ENCODE data around the gene KLHL40.

Gene KLHL40, protein sequence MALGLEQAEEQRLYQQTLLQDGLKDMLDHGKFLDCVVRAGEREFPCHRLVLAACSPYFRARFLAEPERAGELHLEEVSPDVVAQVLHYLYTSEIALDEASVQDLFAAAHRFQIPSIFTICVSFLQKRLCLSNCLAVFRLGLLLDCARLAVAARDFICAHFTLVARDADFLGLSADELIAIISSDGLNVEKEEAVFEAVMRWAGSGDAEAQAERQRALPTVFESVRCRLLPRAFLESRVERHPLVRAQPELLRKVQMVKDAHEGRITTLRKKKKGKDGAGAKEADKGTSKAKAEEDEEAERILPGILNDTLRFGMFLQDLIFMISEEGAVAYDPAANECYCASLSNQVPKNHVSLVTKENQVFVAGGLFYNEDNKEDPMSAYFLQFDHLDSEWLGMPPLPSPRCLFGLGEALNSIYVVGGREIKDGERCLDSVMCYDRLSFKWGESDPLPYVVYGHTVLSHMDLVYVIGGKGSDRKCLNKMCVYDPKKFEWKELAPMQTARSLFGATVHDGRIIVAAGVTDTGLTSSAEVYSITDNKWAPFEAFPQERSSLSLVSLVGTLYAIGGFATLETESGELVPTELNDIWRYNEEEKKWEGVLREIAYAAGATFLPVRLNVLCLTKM

GRCh38 chr3:42685363-42685881 is at the start of gene KLHL40:
Gene KLHL40 (plus strand): TSS chr3:42685537. CDS start chr3:42685619, 82 bp downstream.
- no peak for DNase-seq

DNA sequence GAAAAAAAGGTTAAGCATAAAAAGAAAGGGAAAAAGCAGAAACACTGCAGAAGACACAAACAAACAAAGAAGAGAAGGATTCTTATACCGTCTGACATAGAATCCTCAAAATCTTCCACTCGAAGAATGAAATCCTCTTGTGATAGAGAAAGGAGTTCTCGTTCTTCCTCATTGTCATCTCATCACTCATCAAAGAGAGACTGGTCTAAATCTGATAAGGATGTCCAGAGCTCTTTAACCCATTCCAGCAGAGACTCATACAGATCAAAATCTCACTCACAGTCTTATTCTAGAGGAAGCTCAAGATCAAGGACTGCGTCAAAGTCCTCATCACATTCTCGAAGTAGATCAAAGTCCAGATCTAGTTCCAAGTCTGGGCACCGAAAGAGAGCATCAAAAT is 48.3 kb upstream of the KLHL40 start:
- no peak for DNase-seq

DNA sequence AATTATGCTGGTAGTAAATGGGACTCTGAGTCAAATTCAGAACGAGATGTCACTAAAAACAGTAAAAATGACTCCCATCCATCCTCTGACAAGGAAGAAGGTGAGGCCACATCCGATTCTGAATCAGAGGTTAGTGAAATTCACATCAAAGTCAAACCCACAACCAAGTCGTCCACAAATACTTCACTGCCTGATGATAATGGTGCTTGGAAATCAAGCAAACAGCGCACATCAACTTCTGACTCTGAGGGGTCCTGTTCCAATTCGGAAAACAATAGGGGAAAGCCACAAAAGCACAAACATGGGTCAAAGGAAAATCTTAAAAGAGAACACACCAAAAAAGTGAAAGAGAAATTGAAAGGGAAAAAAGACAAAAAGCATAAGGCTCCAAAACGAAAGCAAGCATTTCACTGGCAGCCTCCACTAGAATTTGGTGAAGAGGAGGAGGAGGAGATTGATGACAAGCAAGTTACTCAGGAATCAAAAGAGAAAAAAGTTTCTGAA is 46.9 kb upstream of the KLHL40 start:
- DNase-seq = peak; percentile 71

GRCh38 chr3:42639192-42639591 is 46.1 kb upstream of the KLHL40 start:
- peak; percentile 26 for DNase-seq

- DNase-seq = no peak
Measured at GRCh38 chr3:42640129-42640528, 45.2 kb upstream of the KLHL40 start.

DNA sequence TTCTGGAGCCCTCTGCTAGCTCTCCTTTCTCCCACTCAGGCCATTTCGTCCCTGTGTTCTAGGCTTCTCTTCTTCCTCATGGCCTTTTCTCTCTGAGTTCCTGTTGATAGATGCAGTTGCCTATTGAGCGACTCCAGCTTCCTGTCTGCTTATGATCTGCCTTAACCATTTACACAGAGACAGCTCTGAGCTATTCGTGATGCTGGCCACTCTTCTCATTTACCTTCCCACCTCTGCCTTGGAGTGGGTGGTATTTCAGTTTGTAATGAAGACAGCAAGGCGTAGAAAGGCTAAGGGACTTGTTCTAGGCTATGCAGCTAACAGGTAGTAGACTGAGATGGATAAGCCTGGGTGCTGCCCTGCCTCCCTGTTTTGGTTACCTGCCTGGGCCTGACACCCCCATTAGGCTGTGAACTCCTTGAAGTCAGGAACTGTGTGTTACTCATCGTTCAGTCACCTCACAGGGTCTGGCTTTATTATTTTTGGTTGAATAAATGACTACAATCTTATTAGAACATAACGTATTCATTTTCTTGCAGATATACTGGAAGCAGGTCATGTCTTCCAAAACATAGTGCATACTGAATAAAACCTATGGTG is 44.5 kb upstream of the KLHL40 start:
- DNase-seq = no peak

- no peak for DNase-seq
Measured at GRCh38 chr3:42647821-42648459, 37.4 kb upstream of the KLHL40 start.

DNA sequence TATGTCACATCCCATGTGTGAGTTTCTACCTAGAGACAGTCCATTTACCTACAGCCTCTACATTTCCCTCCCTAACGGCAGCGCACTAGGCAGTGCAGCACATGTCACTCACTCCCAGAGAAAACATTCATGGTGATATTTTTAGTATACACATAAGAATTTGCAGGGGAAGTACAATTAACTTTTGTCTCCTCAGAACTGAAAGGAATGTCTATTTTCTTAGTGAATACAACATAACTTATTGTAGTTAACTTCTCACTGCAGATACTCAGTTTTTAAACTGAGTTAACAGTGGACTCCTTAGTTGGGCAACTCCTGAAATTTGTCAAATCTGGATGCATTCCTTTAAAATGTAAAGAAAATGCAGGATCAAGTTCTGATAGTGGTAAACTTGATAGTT is 36.3 kb upstream of the KLHL40 start:
- no peak for DNase-seq

GRCh38 chr3:42649783-42650182 is 35.6 kb upstream of the KLHL40 start:
- DNase-seq = no peak

- no peak for DNase-seq
Measured at GRCh38 chr3:42651248-42652091, 33.9 kb upstream of the KLHL40 start.

GRCh38 chr3:42652251-42652610 is 33.1 kb upstream of the KLHL40 start:
- DNase-seq = no peak

GRCh38 chr3:42652611-42653302 is 32.6 kb upstream of the KLHL40 start:
- no peak for DNase-seq

- DNase-seq = no peak
Measured at GRCh38 chr3:42653303-42653559, 32.1 kb upstream of the KLHL40 start.

DNA sequence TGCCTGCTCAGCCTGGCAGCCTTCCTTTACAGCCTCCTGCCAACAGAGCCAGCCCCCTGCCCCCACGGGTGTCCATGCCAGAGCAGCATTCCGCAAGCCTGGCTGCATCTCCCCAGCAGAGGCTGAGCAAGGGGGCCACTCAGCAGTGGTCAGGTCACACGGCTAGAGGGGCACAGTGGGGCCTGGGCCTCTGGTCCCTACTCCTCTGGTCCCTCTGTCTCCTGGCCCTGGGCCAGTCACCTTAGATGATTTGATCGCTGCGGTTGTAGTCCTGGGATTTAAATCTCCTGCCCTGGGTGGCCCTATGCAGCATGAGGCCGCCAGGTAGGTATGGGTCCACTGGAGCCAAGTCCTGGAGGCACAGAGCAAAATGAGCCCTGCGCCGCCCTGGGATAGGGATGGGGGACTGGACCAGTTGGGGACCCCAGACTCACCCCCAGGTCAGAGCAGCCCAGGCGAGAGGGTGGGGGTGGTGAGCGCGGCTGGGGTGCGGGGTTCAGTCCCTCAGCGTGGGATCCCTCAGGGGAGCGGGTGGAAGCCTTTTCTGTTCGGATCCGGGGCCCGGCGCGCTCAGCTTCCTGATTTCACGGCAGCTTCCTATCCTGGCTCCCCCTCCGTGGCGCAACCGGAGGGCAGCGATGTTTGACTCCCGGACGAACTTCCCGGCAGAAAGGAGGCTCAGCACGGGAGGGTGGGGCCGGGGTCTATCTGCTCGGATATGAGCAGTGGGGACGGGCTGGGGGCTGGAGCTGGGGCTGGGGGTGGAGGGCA is 31.6 kb upstream of the KLHL40 start, which contains the start of gene ZBTB47:
ZBTB47 (plus strand) TSS at position 138 of the 771 bp plus-strand sequence. CDS start 4,659 bp downstream, outside the sequence.
- DNase-seq = no peak

- DNase-seq = no peak
Measured at GRCh38 chr3:42654331-42655201, 30.8 kb upstream of the KLHL40 start.

DNA sequence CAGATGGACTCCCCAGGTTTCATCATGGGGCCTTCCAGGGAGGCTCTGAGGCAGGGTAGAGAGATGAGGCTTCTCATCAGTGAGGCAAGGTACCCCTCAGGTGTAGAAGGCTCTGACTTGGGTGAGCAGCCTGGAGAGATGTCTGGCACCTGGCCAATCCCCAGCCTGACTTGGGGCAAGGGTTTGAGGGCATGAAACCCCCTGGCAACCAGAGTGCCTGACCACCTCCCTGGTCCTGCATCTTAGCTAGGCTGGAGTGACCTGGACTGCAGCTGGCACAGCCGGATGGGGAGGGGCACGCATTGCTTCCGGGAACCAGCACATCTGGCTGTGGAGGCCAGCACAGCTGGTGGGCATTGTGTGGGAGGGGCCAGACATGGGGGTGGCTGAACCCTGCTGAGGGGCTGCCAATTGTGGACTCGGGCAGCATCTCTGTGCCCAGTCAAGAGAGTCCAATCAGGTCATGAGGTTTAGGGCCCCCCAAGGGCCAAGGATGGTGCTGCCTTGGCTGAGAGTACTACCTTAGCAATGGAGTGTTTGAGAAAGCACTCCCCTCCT is 29.9 kb upstream of the KLHL40 start:
- DNase-seq = no peak

DNA sequence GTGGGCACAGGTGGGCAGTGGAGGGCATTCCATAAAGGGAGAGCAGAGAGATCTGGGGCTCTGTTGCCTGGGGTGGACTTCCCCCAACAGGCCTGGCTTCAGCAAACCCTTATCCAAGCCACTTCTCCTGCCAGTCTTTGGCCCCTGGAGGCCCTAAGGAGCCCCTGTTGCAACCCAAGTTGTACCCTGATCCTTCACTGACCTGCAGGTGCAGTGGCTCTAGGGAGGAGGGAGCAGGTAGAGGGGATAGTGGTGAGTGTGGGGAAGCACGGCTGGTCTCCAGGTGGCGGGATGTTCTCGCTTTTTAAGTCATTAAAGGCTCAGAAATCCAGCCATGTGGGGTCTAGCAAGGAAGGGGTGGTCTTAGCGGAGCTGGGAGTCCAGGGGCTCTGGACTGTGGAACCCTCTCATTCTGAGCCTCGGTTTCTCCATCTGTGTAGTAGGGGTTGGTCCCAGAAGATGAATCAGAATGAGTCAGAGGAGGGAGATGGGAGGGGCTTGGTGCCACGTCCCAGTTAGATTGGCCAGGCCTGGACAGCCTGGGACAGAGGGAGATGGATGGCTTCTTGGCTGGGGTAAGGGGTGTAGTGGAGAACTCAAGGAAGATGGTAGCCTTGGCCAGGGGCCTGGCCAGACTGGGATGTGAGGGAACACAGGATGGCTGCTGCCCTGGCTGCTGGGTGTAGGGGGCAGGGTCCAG is 29.2 kb upstream of the KLHL40 start:
- no peak for DNase-seq

GRCh38 chr3:42656680-42657610 is 28.4 kb upstream of the KLHL40 start:
- no peak for DNase-seq

All from CD4-positive, alpha-beta T cell treated with Interleukin-17A for 1 hour (primary cell).